PC-9 (cell line): ENCODE data around the gene ARL10. TPM values are rescaled to one million over a fixed set of nuclear protein-coding genes. Genes with fewer than 3 reads are reported as not detected.
"Not testable (repeated sequence)": the region's sequence is repeated elsewhere in the genome, so short reads cannot be mapped to it uniquely, and the experiment has no call there.

Experiments used
- BruUV-seq: library from RNA; stranded (reverse); fragments of 400-500 nt; replicated peaks from 2 replicates; lab custom pipeline; 2021; lab: Mats Ljungman, UMichigan
- CTCF ChIA-PET: fragments of 300-600 bp; sonication (Branson Sonifier 250); formaldehyde crosslinking; loops from one replicate; lab custom pipeline; 2022; ENCODE audit warnings: antibody characterized with exemption; lab: Charles Lee
- POLR2A ChIA-PET: fragments of 300-600 bp; sonication (Branson Sonifier 250); formaldehyde crosslinking; loops from one replicate; lab custom pipeline; 2022; ENCODE audit warnings: antibody characterized with exemption; ENCODE audit not compliant: unreplicated experiment; lab: Charles Lee
- DNase-seq, 2 experiments: peaks; one replicate each; pipeline versions ENCODE4 v3.0.0 to v3.0.0-alpha.2; 2015 to 2022; ENCODE audit warnings: mixed read lengths in 1 of 2
- H2AFZ ChIP-seq: fragments of 200-600 bp; sonication (generic); 2 replicates; pipeline ENCODE4 v1.8.1; 2017; ENCODE audit warnings: antibody characterized with exemption
- H3F3A ChIP-seq: fragments of 200-600 bp; sonication (generic); 2 replicates; pipeline ENCODE4 v1.8.1; 2017; ENCODE audit warnings: antibody characterized with exemption, mild to moderate bottlenecking, low read depth; ENCODE audit not compliant: insufficient read depth
- H3K27ac ChIP-seq: fragments of 200-600 bp; sonication (generic); 2 replicates; pipeline ENCODE4 v1.6.1; 2016; ENCODE audit warnings: mixed run types
- H3K27me3 ChIP-seq: fragments of 200-600 bp; sonication (generic); 2 replicates; pipeline ENCODE4 v1.6.1; 2016; ENCODE audit warnings: low read depth, mixed run types; ENCODE audit not compliant: insufficient read depth
- H3K36me3 ChIP-seq: fragments of 200-600 bp; sonication (generic); 2 replicates; pipeline ENCODE4 v1.6.1; 2016; ENCODE audit warnings: low read depth, mixed run types
- H3K4me1 ChIP-seq: fragments of 200-600 bp; sonication (generic); replicated peaks from 2 replicates; pipeline ENCODE4 v1.6.1; 2016; ENCODE audit warnings: mixed run types; ENCODE audit not compliant: insufficient read depth
- H3K4me2 ChIP-seq: fragments of 200-600 bp; sonication (generic); 2 replicates; pipeline ENCODE4 v1.6.1; 2017; ENCODE audit warnings: mixed run types
- H3K4me3 ChIP-seq: fragments of 200-600 bp; sonication (generic); 2 replicates; pipeline ENCODE4 v1.6.1; 2016; ENCODE audit warnings: mixed run types
- H3K79me2 ChIP-seq: fragments of 200-600 bp; sonication (generic); 2 replicates; pipeline ENCODE4 v1.6.1; 2017; ENCODE audit warnings: low read depth, mixed run types
- H3K9me2 ChIP-seq: fragments of 200-600 bp; sonication (generic); 2 replicates; pipeline ENCODE4 v1.8.1; 2017; ENCODE audit warnings: mild to moderate bottlenecking; ENCODE audit not compliant: insufficient read depth
- H3K9me3 ChIP-seq: fragments of 200-600 bp; sonication (generic); 2 replicates; pipeline ENCODE4 v1.8.1; 2016; ENCODE audit warnings: low read depth; ENCODE audit not compliant: insufficient read depth
- H4K20me1 ChIP-seq: fragments of 200-600 bp; sonication (generic); 2 replicates; pipeline ENCODE4 v1.8.1; 2017; ENCODE audit not compliant: insufficient read depth
- EZH2 ChIP-seq: fragments of 200-600 bp; sonication (generic); IDR thresholded peaks from 2 replicates; pipeline ENCODE4 v1.8.0; 2017; ENCODE audit warnings: antibody characterized with exemption, low read depth
- intact Hi-C: fragments of 100-400 bp; cut with micrococcal nuclease; formaldehyde crosslinking; loops from one replicate; pipeline ENCODE4 v1.10.0; 2022; ENCODE audit not compliant: unreplicated experiment
- total RNA-seq: library from RNA; stranded (reverse); gene quantifications from 2 replicates; pipeline ENCODE4 v1.2.3, GENCODE V29; 2021
- TF ChIP-seq, protein P1 (sequence below): fragments of 200-600 bp; sonication (generic); conservative IDR thresholded peaks from 2 replicates; pipeline ENCODE4 v1.6.1; 2017; ENCODE audit warnings: mixed run types, antibody characterized with exemption, mild to moderate bottlenecking, moderate library complexity

Gene ARL10
- total RNA-seq, 1 experiment from 2014 or later, result 0.85 TPM

DNA sequence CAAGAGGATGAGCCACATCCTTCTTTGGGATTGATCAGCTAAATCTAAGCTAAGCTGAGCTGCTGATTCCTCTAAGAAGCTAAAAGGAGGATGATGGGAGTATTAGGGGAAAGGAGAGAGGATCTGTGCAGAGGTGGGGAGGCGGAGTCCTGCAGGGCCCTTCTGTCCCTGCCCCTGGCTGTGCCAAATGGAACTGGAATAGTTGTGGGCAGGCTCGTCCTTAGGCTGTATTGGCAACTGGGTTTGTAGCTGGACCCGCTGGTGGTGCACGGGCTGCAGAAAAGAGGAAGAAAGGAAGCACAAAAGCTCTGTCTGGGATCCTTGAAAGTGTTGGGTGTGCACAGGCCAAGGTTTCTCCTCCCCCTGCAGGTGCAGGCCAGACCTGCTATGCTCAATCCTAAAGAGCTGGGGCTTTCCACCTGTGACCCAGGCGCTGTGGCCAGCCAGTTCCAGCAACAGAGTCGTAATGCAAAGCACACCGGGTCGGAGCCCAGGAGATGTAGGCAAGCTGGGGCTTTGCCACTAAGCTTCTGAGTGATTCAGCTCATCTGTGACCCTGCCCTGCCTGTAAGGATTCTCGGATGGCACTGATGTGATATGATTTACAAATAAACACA lies 41.3 kb downstream of the ARL10 start:
- no peaks in the 10 kb centered on the region for H3K9me3 ChIP-seq
- H3K4me2 ChIP-seq, result no peak overlapping the region
- H3K27ac ChIP-seq, result no peak overlapping the region
- ChIA-PET CTCF (no interaction called here), POLR2A (interaction anchor here (0.6 kb wide), 2 partner anchors 559 to 1596 kb away, joined by 3 read pairs; no protein-coding TSS in a partner anchor)
- no peak overlapping the region for H2AFZ ChIP-seq
- H3K4me1 ChIP-seq, result peaks cover 24% of the 10 kb centered on the region
- peaks cover 27% of the 10 kb centered on the region for H4K20me1 ChIP-seq
- TF ChIP-seq, protein P1, sequence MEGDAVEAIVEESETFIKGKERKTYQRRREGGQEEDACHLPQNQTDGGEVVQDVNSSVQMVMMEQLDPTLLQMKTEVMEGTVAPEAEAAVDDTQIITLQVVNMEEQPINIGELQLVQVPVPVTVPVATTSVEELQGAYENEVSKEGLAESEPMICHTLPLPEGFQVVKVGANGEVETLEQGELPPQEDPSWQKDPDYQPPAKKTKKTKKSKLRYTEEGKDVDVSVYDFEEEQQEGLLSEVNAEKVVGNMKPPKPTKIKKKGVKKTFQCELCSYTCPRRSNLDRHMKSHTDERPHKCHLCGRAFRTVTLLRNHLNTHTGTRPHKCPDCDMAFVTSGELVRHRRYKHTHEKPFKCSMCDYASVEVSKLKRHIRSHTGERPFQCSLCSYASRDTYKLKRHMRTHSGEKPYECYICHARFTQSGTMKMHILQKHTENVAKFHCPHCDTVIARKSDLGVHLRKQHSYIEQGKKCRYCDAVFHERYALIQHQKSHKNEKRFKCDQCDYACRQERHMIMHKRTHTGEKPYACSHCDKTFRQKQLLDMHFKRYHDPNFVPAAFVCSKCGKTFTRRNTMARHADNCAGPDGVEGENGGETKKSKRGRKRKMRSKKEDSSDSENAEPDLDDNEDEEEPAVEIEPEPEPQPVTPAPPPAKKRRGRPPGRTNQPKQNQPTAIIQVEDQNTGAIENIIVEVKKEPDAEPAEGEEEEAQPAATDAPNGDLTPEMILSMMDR, result no peak
- TF ChIP-seq EZH2, result no peak
- H3K27me3 ChIP-seq, result no peaks in the 10 kb centered on the region
- H3F3A ChIP-seq, result peaks cover 18% of the 10 kb centered on the region; the same call in 1 of the 2 replicates
- BruUV-seq, result no TSS peak
- no peak overlapping the region for H3K4me3 ChIP-seq
- intact Hi-C loops, result no loop called here
- H3K9me2 ChIP-seq, result no peaks in the 10 kb centered on the region
- peaks cover 22% of the 10 kb centered on the region for H3K79me2 ChIP-seq
- peaks cover 13% of the 10 kb centered on the region; the same call in 1 of the 2 replicates for H3K36me3 ChIP-seq
- DNase-seq, result peak in 1 of 2 experiments; percentile 13

DNA sequence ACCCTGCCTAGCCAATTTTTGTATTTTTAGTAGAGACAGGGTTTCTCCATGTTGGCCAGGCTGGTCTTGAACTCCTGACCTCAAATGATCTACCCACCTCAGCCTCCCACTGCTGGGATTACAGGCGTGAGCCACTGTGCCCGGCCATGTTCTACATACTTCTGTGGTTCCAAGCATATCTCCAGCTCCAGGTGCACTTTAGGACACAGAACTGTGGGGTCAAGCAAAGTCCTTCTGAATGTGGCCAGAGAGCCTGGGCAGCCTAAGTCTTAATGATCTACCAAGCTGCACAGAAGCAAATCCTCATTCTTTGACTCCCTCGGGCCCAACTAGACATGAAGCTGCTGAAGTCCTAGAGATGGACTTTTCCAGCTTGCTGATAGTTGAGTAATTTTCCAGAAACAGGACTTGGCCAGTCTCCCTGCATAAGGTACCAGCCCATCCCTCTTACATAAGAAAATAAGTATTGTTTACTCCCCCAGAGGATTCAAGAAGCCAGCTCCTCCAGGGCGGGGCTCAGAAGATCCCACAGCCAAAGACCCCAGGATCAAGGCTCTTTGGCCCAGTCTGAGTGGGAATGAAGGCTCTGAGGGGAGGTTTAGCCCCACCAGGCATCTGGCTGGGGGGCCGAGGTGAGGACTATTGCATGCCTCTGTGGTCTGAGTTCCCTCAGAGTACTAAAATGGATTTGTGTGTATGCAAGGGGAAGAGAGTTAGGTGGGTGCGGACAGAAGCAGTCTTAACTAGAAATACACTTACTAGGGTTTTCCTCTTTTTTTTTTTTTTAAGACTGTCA lies 42.4 kb downstream of the ARL10 start:
- no TSS peak for BruUV-seq
- Histone ChIP-seq H3F3A (peaks cover 26% of the 10 kb centered on the region; the same call in 1 of the 2 replicates), H3K4me1 (peaks cover 34% of the 10 kb centered on the region), H3K79me2 (peaks cover 28% of the 10 kb centered on the region), H3K27me3 (no peaks in the 10 kb centered on the region), H3K4me3 (no peak overlapping the region), H3K27ac (no peak overlapping the region), H2AFZ (no peak overlapping the region), H3K9me2 (no peaks in the 10 kb centered on the region), H3K36me3 (peaks cover 13% of the 10 kb centered on the region; the same call in 1 of the 2 replicates), H3K4me2 (no peak overlapping the region), H3K9me3 (no peaks in the 10 kb centered on the region), H4K20me1 (peaks cover 27% of the 10 kb centered on the region)
- ChIA-PET POLR2A (no interaction called here), CTCF (interaction anchor here (0.5 to 0.7 kb wide), 2 partner anchors 39 to 856 kb away, joined by 5 to 18 read pairs; no protein-coding TSS in a partner anchor)
- intact Hi-C loops, result no loop called here
- no peak for TF ChIP-seq EZH2
- TF ChIP-seq, protein P1, result no peak
- DNase-seq, result no peak

DNA sequence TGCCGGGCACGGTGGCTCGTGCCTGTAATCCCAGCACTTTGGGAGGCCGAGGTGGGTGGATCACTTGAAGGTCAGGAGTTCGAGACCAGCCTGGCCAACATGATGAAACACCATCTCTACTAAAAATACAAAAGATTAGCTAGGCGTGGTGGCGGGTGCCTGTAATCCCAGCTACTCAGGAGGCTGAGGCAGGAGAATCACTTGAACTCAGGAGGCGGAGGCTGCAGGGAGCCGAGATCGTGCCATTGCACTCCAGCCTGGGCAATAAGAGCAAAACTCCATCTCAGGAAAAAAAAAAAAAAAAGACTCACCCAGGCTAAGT lies 42.9 kb downstream of the ARL10 start:
- H3K27me3 ChIP-seq, H3K9me3 ChIP-seq, H3K27ac ChIP-seq, DNase-seq, H3K9me2 ChIP-seq, BruUV-seq, H3K4me3 ChIP-seq, H2AFZ ChIP-seq, intact Hi-C loops, POLR2A ChIA-PET, H3K4me2 ChIP-seq: not testable (repeated sequence)
- H3K79me2 ChIP-seq, result peaks cover 31% of the 10 kb centered on the region
- H3K4me1 ChIP-seq, result peaks cover 40% of the 10 kb centered on the region
- H4K20me1 ChIP-seq, result peaks cover 31% of the 10 kb centered on the region
- H3K36me3 ChIP-seq, result peaks cover 13% of the 10 kb centered on the region; the same call in 1 of the 2 replicates
- CTCF ChIA-PET, result interaction anchor here (0.7 kb wide), 1 partner anchor 39 kb away, joined by 5 read pairs; no protein-coding TSS in a partner anchor
- H3F3A ChIP-seq, result peaks cover 31% of the 10 kb centered on the region; the same call in 1 of the 2 replicates
